Thyroid gland (tissue), 4 donors: Measurements from ENCODE around the gene TMEM164. TPM values are rescaled to one million over a fixed set of nuclear protein-coding genes. Genes with fewer than 3 reads are reported as not detected.

Experiments used
- DNase-seq, 2 donors: peaks; one replicate each; pipeline ENCODE4 v3.0.0-alpha.2; 2019
- H3K27ac ChIP-seq, 3 donors: fragments of 200-600 bp; sonication (generic); 1 replicate in 2 of 3; 2 replicates in 1 of 3; pipeline ENCODE4 v1.5.1; 2016 to 2019; ENCODE audit warnings: mild to moderate bottlenecking in 1 of 3, moderate library complexity in 1 of 3
- H3K27me3 ChIP-seq: fragments of 200-600 bp; sonication (generic); one replicate; pipeline ENCODE4 v1.5.1; 2019
- H3K36me3 ChIP-seq, 2 donors: fragments of 200-600 bp; sonication (generic); one replicate each; pipeline ENCODE4 v1.5.1; 2016 to 2019
- H3K4me1 ChIP-seq, 2 donors: fragments of 200-600 bp; sonication (generic); one replicate each; pipeline ENCODE4 v1.5.1; 2017 to 2019
- H3K4me3 ChIP-seq, 3 donors: fragments of 200-600 bp; sonication (generic); replicated peaks in 1 of 3; 1 replicate in 2 of 3; 2 replicates in 1 of 3; pipeline ENCODE4 v1.5.1; 2016; ENCODE audit warnings: mild to moderate bottlenecking in 1 of 3
- H3K9me3 ChIP-seq: fragments of 200-600 bp; sonication (generic); one replicate; pipeline ENCODE4 v1.5.1; 2017
- POLR2A ChIP-seq, 2 donors: fragments of 450-650 bp; IDR thresholded peaks; one replicate each; pipeline ENCODE4 v1.6.1; 2017; ENCODE audit warnings: antibody characterized with exemption in 2 of 2, mild to moderate bottlenecking in 2 of 2, moderate library complexity in 1 of 2
- WGBS, 2 donors: methylation state at CpG; one replicate each; pipeline ENCODE4 v1.1.5; 2017; 5-methylcytosine and 5-hydroxymethylcytosine counted together
- intact Hi-C: fragments of 100-400 bp; cut with DNase I; formaldehyde crosslinking; loops from one replicate; pipeline ENCODE4 v1.15.1; 2023
- total RNA-seq, 4 donors: library from RNA; depleted of rRNA; stranded (reverse); fragments of >200 nt; gene quantifications; one replicate each; pipeline ENCODE4 v1.2.3, GENCODE V29; 2016
- TF ChIP-seq, protein P1 (sequence below), 6 experiments: fragments of 200-600 bp in 3 of 6; fragments of 450-650 bp in 3 of 6; sonication (generic) in 3 of 6; IDR thresholded peaks; one replicate each; pipeline ENCODE4 v1.5.1; 2016 to 2019; ENCODE audit warnings: antibody characterized with exemption in 6 of 6, mild to moderate bottlenecking in 2 of 6, inconsistent platforms in 1 of 6, moderate library complexity in 1 of 6

TMEM164 gene
- total RNA-seq, 4 donors from 2014 or later = 28.8 to 40.0 (median 33.8) TPM

DNA sequence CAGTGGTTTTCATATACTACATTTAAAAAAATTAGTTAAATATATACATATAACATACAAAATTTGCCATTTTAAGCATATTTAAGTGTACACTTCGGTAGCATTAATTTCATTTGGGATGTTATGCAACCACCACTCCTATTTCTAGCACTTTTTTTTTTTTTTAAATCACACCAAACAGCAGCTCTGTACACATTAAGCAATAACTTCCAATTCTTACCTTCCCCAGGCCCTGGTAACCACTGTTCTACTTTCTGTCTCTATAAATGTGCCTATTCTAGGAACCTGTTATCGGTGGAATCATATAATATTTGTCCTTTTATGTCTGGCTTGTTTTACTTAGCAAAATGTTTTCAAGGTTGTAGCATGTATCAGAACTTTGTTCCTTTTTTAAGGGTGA lies 39.1 kb downstream of the TMEM164 start:
- no peaks in the 10 kb centered on the region for H3K9me3 ChIP-seq
- intact Hi-C loops = no loop called here
- no peaks in the 10 kb centered on the region for H3K27me3 ChIP-seq
- no peak for DNase-seq
- no peaks in the 10 kb centered on the region for H3K4me1 ChIP-seq
- no peak overlapping the region for H3K27ac ChIP-seq
- 89 to 98% methylated on average over 2 of the region's 2 CpGs for WGBS, 2 donors
- H3K4me3 ChIP-seq = no peak overlapping the region
- no peaks in the 10 kb centered on the region for H3K36me3 ChIP-seq
- no peak for TF ChIP-seq POLR2A (IDR thresholded peaks at IDR 0.05)
- TF ChIP-seq, protein P1, sequence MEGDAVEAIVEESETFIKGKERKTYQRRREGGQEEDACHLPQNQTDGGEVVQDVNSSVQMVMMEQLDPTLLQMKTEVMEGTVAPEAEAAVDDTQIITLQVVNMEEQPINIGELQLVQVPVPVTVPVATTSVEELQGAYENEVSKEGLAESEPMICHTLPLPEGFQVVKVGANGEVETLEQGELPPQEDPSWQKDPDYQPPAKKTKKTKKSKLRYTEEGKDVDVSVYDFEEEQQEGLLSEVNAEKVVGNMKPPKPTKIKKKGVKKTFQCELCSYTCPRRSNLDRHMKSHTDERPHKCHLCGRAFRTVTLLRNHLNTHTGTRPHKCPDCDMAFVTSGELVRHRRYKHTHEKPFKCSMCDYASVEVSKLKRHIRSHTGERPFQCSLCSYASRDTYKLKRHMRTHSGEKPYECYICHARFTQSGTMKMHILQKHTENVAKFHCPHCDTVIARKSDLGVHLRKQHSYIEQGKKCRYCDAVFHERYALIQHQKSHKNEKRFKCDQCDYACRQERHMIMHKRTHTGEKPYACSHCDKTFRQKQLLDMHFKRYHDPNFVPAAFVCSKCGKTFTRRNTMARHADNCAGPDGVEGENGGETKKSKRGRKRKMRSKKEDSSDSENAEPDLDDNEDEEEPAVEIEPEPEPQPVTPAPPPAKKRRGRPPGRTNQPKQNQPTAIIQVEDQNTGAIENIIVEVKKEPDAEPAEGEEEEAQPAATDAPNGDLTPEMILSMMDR (IDR thresholded peaks at IDR 0.05) = no peak

- intact Hi-C loops = no loop called here
- no peaks in the 10 kb centered on the region for H3K27me3 ChIP-seq
- no peak for DNase-seq
- no peak overlapping the region for H3K27ac ChIP-seq
- no peak for TF ChIP-seq POLR2A (IDR thresholded peaks at IDR 0.05)
- TF ChIP-seq, protein P1 (IDR thresholded peaks at IDR 0.05) = no peak
- H3K4me3 ChIP-seq = no peak overlapping the region
- H3K9me3 ChIP-seq = no peaks in the 10 kb centered on the region
- no peaks in the 10 kb centered on the region for H3K4me1 ChIP-seq
- H3K36me3 ChIP-seq = no peaks in the 10 kb centered on the region
Observed at GRCh38 chrX:110042496-110042895, 39.6 kb downstream of the TMEM164 start.

DNA sequence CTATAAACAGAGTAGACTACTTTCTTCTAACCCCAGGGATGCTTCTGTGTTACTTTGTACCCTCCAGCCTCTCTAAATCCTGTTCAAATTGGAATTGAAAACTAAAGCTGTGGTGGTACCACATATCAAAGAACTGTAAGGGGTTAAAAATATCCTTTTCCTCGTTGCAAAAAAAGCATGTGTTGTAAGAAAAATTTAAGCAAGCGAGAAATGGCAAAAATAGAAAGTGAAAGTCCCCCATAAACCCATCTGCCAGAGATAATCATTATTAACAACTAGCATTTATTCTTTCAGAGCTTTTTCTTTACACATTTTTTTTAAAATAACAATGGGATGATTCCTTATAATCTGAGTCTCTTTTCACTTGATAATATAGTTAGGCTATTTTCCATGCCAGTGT lies 40.6 kb downstream of the TMEM164 start:
- no peaks in the 10 kb centered on the region for H3K9me3 ChIP-seq
- DNase-seq = no peak
- H3K36me3 ChIP-seq = no peaks in the 10 kb centered on the region
- WGBS, 2 donors = 29 to 33% methylated on average over 2 of the region's 2 CpGs
- TF ChIP-seq, protein P1 (IDR thresholded peaks at IDR 0.05) = no peak
- no peak for TF ChIP-seq POLR2A (IDR thresholded peaks at IDR 0.05)
- no peak overlapping the region for H3K4me3 ChIP-seq
- no peaks in the 10 kb centered on the region for H3K27me3 ChIP-seq
- no peaks in the 10 kb centered on the region for H3K4me1 ChIP-seq
- intact Hi-C loops = no loop called here
- H3K27ac ChIP-seq = no peak overlapping the region

- H3K4me3 ChIP-seq = no peak overlapping the region
- DNase-seq = no peak
- WGBS, 2 donors = 75 to 93% methylated on average over 4 of the region's 4 CpGs
- no peaks in the 10 kb centered on the region for H3K4me1 ChIP-seq
- H3K36me3 ChIP-seq = no peaks in the 10 kb centered on the region
- TF ChIP-seq, protein P1 (IDR thresholded peaks at IDR 0.05) = no peak
- no peak for TF ChIP-seq POLR2A (IDR thresholded peaks at IDR 0.05)
- H3K27ac ChIP-seq = no peak overlapping the region
- H3K27me3 ChIP-seq = no peaks in the 10 kb centered on the region
- intact Hi-C loops = no loop called here
- no peaks in the 10 kb centered on the region for H3K9me3 ChIP-seq
Observed at GRCh38 chrX:110044346-110045249, 41.7 kb downstream of the TMEM164 start.

DNA sequence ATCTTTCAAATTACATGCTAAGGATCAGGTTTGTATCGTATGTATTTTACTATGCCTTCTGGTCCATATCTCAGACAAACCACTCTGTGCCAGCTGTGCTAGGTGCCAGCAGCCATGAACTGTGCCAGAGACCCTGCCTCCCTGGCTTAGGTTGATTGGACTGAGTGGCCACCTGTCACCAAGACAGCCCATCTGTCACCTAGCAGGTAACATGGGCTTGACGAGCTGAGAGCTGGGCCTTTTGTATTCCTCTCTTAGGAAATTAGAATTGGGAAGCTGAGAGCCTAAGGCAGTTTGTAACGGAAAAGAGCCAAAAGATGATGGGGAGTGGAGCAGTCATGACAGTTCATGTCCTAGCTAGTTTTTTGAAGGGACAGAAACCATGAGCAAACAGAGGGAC lies 42.5 kb downstream of the TMEM164 start:
- Histone ChIP-seq H3K27ac (no peak overlapping the region), H3K27me3 (no peaks in the 10 kb centered on the region), H3K9me3 (no peaks in the 10 kb centered on the region), H3K4me1 (no peaks in the 10 kb centered on the region), H3K4me3 (no peak overlapping the region), H3K36me3 (no peaks in the 10 kb centered on the region)
- WGBS, 2 donors = 93 to 96% methylated on average over 3 of the region's 3 CpGs
- no peak for TF ChIP-seq POLR2A (IDR thresholded peaks at IDR 0.05)
- TF ChIP-seq, protein P1 (IDR thresholded peaks at IDR 0.05) = no peak
- no peak for DNase-seq
- intact Hi-C loops = no loop called here
